AG09309 (cell line): ENCODE measurements around the gene RELL1.

ENCODE experiments used
- DNase-seq: peaks from one replicate; pipeline ENCODE4 v3.0.0-alpha.2; 2010; ENCODE audit warnings: low read depth
- H3K4me3 ChIP-seq: 2 replicates; pipeline ENCODE4 v1.5.1; 2011; ENCODE audit warnings: mild to moderate bottlenecking, low read depth, low read length, moderate library complexity; ENCODE audit not compliant: control insufficient read depth
- CTCF ChIP-seq: IDR thresholded peaks from 2 replicates; pipeline ENCODE4 v1.5.1; 2011; ENCODE audit warnings: mild to moderate bottlenecking, low read depth, low read length, inconsistent platforms; ENCODE audit not compliant: insufficient read depth, control insufficient read depth; ENCODE audit errors: missing control alignments

Gene RELL1

GRCh38 chr4:37651781-37652377 lies 34.3 kb downstream of the RELL1 start:
- no peak for TF ChIP-seq CTCF
- DNase-seq, result no peak
- no peak overlapping the region for H3K4me3 ChIP-seq

DNA sequence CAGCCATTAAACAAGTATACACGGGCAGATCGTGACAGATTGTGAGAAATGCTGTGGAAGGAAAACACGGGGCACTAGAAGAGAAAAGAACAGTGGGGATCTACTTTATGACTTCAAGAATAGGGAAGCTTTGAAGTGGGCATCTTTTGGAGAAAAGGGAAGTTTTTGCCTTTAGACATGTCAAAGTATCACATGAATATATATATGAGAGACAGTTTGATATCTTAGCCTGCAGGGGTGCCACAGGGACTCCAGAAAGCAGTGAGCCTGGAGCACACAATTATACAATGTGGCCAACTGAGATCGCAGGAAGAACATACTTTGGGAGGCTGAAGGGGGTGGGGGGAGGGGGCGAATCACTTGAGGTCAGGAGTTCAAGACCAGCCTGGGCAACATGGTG lies 35.7 kb downstream of the RELL1 start:
- H3K4me3 ChIP-seq, result no peak overlapping the region
- TF ChIP-seq CTCF, result no peak
- no peak for DNase-seq

GRCh38 chr4:37649268-37649667 lies 36.9 kb downstream of the RELL1 start:
- no peak for TF ChIP-seq CTCF
- no peak overlapping the region for H3K4me3 ChIP-seq
- no peak for DNase-seq

- peak; percentile 72 for DNase-seq
- no peak overlapping the region for H3K4me3 ChIP-seq
These were observed 37.9 kb downstream of the RELL1 start for GRCh38 chr4:37648084-37648817.

DNA sequence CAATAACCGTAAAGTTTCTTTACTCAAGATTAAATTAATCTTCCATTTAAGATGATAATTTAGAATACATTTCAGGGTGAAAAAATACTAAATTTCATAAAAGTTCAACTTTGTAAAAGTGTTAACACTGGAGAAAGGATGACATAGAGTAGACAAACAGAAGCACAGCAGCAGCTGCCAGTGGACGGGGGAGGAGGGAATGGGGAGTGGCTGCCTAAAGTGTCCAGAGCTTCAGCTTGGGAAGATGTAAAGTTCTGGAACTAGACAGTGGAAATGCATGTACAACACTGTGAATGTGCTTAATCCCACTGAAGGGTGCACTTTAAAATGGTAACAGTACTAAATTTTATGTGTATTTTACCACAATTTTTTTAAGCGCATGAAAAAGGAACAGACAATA lies 39.9 kb downstream of the RELL1 start:
- H3K4me3 ChIP-seq, result no peak overlapping the region
- no peak for TF ChIP-seq CTCF
- no peak for DNase-seq

More at GRCh38 chr4:37648084-37648817, 37.9 kb downstream of the RELL1 start:
- no peak for TF ChIP-seq CTCF

DNA sequence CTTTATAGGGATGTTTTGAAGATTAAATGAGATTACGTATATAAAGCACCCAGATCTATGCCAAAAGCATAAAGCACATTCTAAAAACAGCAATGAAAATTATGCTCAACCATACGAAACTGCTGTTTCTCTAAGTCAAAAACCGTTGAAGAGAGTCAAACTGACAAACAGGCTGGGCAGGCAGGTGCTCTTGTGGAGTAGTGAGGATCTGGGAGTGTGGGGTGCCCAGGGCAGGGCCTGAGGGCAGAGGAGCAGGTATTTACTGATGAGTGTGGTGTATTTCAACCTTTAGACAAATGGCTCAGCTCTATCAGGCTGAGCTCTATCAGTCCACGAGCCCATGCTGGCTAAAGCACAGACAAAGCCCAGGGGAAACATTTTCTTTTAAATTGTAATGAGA lies 40.4 kb downstream of the RELL1 start:
- no peak for TF ChIP-seq CTCF
- DNase-seq, result no peak
- no peak overlapping the region for H3K4me3 ChIP-seq

- no peak for TF ChIP-seq CTCF
- no peak for DNase-seq
- no peak overlapping the region for H3K4me3 ChIP-seq
These were observed 41.2 kb downstream of the RELL1 start for GRCh38 chr4:37644962-37645361.
